ENCODE results near the gene NUDT8.
A peak's percentile ranks its signal among the peaks of the same experiment; 100 is the strongest.

The NUDT8 gene

DNA sequence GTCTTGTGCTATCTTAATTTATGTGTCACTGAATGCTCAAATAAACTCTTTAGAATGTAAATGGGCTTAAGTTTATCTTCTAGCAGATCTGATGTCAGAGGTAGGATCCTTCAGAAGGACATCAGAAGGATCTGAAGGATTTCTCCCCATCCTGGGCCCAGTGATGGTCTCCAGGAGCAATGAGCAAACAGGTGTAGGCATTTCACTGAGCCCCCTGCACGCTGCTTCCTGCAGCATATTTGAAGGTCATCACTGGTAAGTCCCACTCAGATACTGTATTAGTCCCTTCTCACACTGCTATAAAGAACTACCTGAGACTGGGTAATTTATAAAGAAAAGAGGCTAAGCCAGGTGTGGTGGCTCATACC is 41.6 kb downstream of the NUDT8 start:
- no peak for DNase-seq

DNA sequence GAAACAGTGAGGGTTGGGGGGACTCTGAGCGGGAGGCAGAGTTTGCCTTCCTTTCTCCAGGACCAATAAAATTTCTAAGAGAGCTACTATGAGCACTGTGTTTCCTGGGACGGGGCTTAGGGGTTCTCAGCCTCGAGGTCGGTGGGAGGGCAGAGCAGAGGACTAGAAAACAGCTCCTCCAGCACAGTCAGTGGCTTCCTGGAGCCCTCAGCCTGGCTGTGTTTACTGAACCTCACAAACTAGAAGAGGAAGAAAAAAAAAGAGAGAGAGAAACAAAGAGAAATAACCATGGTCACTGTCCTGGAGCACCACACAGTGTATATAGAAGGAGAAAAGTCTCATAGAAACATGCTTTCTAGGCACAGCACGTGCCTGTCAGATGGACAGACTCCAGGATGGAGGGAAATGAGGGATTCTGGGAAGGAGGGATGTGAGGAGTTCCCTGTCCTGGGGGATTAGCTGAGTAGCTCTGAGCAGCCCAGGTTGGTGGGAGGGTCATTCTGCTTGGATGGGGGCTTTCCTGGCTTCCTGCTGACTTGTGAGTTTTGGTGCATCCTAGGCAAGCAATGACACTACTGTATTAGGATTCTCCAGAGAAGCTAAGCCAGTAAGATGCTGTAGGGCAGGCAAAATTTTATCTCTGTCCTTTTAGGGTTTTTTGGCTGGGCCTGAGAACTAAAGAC is 43.0 kb downstream of the NUDT8 start:
- DNase-seq = no peak

- no peak for DNase-seq
Observed at GRCh38 chr11:67585911-67586310, 43.8 kb downstream of the NUDT8 start.

- DNase-seq = peak in 2 of 14 donors; percentile 25 to 26
Observed at GRCh38 chr11:67584881-67585873, 44.6 kb downstream of the NUDT8 start.

GRCh38 chr11:67584205-67584880 is 45.4 kb downstream of the NUDT8 start:
- DNase-seq = peak in 10 of 14 donors; percentile 36 to 75 (median 50)

- peak; percentile 9 to 89 (median 72) for DNase-seq
Observed at GRCh38 chr11:67583247-67584204, 46.2 kb downstream of the NUDT8 start, which contains the start of gene GSTP1. GSTP1 (plus strand) TSS chr11:67583812; CDS start chr11:67583844, 32 bp downstream.

DNA sequence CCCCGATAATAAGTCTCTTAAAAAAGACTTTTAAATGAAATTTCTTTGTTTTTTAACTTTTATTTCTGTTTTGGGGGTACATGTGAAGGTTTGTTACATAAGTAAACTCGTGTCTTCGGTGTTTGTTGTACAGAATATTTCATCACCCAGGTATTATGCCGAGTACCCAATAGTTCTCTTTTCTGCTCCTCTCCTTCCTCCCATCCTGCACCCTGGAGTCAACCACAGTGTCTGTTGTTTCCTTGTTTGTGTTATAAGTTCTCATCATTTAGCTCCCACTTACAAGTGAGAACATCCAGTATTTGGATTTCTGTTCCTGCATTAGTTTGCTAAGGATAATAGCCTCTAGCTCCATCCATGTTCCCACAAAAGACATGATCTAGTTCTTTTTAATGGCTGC is 47.7 kb downstream of the NUDT8 start:
- DNase-seq = no peak

DNA sequence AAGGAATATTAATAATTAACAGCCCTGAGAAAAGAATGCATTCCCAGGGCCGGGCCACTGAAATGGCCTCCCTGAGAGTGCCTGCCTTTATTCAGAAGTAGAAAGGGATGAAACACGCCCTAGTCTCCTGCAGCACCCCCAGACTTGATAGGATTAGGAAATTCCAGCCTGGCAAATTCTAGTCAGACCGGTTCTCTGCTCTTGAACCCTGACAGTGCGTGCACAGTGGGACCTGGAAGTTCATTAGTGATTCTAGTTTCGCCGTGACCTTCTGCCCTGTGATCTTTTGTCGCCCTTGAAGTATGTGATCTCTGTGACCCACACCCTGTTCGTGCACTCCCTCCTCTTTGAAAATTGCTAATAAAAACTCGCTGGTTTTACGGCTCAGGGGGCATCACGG is 48.3 kb downstream of the NUDT8 start:
- no peak for DNase-seq

- DNase-seq = no peak
Observed at GRCh38 chr11:67577951-67578350, 51.8 kb downstream of the NUDT8 start.

Data from C1 segment of cervical spinal cord (tissue), 14 donors.